ENCODE data around the gene CCDC149.
"Not testable (repeated sequence)": the region's sequence is repeated elsewhere in the genome, so short reads cannot be mapped to it uniquely, and the experiment has no call there.

Gene CCDC149

GRCh38 chr4:24917076-24917856 is 4.4 kb upstream of the CCDC149 start:
- no peak for DNase-seq

DNA sequence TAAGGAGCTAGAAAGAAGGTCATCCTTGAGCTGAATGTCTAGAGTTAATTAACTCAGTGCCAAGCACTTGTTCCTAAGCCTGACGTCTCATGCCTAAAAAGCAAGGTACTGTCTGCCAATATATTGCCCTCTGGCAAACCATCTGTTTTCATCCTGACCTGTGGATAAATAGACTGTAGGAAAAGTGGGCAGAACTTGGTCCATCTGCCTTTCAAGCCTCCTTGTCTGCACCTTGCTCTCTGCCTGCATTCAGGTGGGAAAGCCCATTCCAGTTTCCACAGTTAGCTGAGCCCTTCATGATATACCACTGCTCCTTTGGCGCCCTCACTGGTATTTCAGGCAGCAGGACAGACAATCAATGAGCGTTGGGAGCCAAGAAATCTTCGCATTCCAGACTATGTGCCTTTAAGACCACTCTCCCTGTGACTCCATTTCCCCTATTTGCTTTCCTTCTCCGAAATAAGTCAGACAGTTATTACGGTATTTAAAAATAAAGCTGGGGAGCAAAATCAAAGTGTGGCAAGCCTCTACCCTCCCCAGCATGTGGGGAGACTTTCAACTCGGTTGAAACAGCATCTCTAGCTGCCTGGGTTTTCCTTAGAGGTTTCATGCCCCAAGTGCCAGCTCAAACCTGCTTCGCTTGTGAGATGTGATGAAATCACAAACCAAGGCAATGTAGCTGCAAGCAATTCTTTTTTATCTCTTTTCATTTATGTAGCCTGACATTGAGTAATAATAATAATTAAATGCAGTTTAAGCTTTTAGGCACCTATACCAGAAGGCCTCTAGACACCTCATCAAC is 2.5 kb upstream of the CCDC149 start:
- DNase-seq, result peak in 2 of 51 donors; percentile 5 to 6

- DNase-seq, result no peak
These were observed 1.6 kb upstream of the CCDC149 start for GRCh38 chr4:24914460-24914859.

- DNase-seq, result peak in 6 of 51 donors; percentile 36 to 57 (median 44)
These were observed 260 bp upstream of the CCDC149 start for GRCh38 chr4:24913119-24913485.

GRCh38 chr4:24910499-24910898 is 2.3 kb downstream of the CCDC149 start:
- no peak for DNase-seq

- DNase-seq, result not testable (repeated sequence)
These were observed 3.2 kb downstream of the CCDC149 start for GRCh38 chr4:24909606-24910005.

- DNase-seq, result peak in 1 of 51 donors; percentile 3
These were observed 15.2 kb downstream of the CCDC149 start for GRCh38 chr4:24897639-24898038.

DNA sequence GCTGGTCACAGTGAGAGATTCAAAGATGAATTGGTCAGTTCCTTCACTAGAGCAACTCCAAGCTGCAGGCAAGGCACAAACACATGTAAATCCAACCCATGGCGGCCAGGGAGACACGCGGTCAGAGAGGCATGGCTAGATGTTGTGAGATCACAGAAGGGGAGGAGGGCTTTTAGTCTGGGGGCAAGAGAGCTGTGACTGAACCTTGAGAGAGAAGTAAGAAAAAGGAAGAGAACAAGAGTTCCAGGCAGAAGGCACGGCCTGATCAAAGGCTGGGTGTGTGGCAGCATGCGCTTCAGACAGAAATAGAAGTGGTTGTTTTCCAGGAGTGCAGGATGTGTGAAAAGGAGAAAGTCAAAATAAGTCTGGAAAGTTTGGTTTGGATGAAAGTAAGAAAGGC is 15.9 kb downstream of the CCDC149 start:
- peak in 5 of 51 donors; percentile 5 to 20 (median 9) for DNase-seq

GRCh38 chr4:24896056-24896455 is 16.8 kb downstream of the CCDC149 start:
- no peak for DNase-seq

DNA sequence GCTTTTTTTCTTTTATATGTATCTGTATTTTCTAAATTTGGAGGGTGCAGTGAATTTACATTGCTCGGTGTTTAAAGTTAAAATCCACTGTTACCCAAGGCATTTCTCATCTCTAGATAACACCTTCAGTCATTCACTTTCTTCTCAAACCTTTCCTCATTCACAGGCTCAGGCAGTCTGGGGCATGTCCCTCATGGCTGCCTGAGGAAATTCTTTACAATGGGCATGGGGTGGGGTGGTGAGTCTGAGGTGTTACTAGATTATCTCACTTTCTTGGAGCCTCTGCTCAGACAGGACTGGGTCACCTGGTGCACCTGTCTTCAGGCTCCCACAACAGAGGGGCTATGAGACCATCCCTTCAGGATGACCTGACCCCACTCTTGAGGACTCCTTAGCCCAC is 17.4 kb downstream of the CCDC149 start:
- DNase-seq, result no peak

GRCh38 chr4:24894846-24895245 is 18.0 kb downstream of the CCDC149 start:
- DNase-seq, result no peak

DNA sequence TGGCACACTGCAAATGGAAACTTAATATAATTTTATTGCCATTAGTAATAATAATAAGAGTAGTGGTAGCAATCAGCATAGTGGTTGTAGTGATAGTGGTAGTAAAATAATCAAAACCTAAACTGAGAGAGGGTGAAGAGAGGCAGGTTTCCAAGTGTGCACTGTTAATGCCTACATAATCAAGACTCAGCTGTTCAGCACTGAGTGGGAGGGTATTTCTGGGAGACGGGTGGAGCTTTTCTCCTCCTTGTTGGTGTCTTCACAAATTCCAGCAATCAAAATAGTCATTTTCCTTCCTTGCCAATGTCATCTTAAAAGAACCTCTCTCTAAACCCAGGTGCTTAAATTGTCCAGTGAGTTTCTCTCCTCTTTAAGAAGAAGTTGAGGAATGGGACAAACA is 18.6 kb downstream of the CCDC149 start:
- no peak for DNase-seq

DNA sequence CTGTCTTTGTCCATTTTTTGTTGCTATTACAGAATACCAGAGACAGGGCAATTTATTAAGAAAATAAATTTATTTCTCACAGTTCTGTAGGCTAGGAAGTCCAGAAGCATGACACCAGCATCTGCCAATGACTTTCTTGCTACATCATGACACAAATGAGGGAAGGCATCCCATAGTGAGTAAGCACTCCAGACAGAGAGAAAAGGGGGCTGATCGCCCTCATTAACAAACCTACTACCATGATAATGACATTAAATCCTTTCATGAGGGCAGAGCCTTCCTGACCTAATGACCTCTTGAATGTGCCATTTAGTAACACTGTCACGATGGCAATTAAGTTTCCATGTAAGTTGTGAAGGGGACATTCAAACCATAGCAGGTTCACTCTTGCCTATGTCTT is 20.1 kb downstream of the CCDC149 start:
- DNase-seq, result no peak

DNA sequence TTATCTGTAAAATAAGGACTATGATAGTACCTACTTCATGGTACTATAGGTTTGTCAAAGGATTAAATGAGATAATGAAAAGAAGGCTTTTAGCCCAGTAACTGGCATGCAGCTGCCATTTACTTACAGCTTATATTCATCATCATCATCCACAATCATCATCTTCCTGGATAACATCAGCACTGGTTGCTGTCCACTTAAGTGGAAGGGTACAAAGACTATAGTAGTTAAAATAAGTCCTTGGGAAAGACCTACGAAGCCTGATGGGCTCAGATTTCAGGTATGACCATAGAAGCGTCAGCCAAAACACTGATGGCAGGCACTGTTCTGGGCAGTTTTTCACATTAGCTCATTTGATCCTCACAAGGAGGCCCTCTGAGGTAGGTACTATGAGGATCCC is 20.6 kb downstream of the CCDC149 start:
- no peak for DNase-seq

- DNase-seq, result no peak
These were observed 22.2 kb downstream of the CCDC149 start for GRCh38 chr4:24890561-24891126.

- DNase-seq, result no peak
These were observed 22.9 kb downstream of the CCDC149 start for GRCh38 chr4:24889991-24890390.

DNA sequence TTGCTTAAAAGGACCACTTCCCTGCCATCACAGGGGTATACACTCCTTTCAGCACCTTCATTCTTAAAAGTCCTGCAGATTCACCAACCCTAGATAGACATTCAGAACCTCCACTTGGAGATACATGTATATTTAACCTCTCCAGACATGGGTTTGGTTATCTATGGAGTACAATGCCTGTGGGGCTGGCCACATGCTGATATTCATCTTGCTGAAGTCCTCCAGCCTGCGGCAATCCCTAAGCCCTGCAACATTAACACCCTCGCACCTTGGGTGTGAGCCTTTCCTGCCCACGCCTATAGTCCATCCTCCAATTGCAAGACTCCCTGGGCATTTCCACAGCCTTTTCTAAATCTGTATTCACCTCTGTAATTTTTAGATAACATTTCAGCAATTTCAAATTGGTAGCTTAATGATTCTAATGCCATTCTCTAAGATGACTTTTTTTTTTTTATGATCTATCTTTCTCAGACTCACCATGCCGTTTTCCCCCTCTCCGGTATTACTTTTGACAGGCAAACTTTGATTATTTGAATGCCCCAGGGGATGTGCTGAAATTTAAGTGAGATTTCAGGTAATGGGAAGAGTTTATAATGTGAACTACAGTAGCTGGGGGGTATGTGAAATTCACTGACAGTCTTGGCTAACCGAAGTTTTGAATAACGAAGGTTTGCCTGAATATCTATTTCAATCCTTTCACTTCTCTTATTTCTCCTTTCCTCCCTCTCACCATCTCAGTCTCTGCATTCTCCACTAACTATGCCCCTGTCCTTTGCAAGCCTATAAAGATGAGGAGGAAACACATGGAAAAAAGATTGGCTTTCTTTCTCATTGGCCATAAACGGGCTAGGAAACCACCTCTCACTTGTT is 24.1 kb downstream of the CCDC149 start:
- no peak for DNase-seq

DNA sequence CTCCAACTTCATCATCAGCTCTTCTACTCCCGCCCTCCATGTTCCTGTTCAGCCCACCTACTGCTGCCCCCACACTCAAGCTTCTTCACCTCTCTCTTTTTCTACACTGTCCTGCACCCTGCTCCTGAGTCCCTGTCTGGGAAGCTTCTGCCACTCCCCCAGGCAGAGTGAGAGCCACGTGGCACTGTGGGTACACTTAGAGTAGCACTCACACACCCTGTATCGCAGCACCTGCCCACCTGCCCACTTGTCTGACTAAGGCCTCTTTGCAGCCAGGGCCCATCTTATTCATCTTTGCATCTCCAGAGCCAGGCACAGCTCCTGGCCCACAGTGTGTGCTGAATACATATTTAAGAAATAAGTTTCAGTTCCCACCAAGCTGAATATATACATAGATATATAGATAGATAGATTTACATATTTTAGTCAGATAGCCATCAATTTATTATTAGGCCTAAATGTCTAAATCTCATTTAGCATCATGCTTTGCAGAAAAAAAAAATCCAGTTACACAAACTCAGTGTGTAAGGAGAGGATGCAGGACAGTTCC is 24.9 kb downstream of the CCDC149 start:
- DNase-seq, result peak in 1 of 51 donors; percentile 30

DNA sequence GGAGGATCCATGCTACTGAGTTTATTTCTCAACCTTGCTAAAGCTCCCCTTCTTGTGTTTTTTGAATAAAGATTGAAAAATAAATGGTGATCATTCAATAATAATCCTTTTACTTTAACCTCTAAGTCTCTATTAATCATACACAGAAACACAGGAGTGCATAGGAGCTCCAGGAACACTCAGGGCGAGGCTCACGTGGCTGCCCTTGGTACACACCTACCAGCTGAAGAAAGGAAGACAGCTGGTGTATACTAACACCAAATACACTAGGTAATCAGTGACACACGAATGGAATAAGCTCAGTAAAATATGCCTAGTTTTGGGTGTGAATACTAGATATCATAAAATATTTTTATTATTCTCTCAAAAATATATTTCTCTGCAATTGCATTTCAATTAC is 26.2 kb downstream of the CCDC149 start:
- no peak for DNase-seq

DNA sequence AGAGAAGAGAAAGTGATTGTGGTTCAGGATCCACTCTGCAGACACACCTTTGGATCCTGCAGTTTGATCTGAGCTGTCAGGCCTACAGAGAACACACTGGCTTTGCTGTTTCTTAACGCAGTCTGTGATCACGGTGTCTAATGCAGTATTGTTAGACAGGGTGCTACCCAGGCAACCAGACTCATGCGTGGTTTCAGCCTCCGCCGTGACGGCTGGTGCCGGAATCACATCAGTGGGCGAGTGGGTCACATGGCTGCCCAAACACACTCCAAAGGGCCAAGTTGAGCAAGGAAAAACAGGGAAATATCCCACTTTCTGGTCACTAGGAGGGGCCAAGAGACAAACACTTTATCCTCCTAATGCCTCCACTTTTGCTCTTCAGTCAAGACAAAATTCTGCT is 27.5 kb downstream of the CCDC149 start:
- peak in 38 of 51 donors; percentile 3 to 70 (median 26) for DNase-seq

DNA sequence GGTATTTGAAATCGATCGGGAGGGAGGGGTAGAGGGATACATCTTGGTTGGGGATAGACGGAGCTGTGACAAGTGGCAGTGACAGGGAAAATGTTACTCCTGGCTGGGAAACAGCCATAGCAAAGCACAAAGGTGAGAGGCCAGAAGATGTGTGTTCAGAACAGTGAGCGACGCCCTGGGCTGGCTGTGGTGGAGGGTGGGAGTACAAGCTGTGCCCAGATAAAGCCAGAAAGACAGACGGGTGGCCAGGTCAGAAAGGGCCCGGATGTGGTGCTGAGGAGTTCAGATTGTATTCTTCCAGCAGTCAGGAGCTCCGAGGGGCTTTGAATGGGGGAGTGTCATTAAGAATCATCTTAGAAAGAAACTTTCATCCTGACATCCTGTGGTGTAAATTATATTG is 27.9 kb downstream of the CCDC149 start:
- peak in 1 of 51 donors; percentile 17 for DNase-seq
